ELR (cell line): ENCODE results near the gene SLC7A14.

ENCODE experiments used
- DNase-seq: peaks from one replicate; pipeline ENCODE4 v3.0.0-alpha.2; 2015; ENCODE audit warnings: low read depth

SLC7A14 gene

DNA sequence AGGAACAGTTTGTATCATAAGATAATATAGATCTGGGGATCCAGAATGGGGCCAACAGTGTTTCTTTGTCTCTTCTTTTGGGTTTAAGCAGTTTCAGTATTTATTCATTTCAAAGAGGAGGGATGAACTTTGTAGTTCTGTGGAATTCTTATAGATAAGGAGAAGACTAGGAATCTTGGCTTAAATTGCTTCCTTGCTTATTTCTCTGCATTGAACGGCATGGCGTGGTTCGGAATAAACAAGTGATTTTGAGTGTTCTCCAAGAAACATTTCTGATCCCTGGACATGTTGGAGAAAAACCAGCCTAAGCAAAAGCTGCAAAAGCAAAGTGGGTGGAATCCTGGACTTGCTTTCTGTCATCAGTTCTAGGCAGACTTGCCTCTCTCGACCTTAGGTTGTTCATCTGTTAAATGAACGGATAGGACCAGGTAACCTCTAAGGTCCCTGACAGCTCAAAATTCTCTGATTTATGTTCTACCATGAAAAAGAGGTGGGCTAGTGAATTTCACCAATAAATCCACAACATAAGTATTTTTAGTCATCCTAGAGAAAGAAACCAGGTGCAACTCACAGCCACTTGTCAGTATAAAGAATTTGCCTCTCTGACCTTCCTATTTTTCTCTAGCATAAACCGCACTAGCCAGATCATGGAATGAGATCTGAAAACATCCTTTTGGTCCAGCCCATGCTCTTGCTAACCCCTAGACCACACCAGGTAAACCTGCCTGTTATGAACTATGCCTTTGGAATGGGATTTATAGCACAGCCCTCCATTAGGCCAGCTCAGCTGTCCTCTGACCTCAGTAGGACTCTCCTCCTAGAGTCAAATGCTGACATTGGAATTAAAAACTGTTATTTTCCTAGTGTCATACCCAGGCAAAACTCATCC, 88.4 kb downstream of the SLC7A14 start:
- no peak for DNase-seq

DNA sequence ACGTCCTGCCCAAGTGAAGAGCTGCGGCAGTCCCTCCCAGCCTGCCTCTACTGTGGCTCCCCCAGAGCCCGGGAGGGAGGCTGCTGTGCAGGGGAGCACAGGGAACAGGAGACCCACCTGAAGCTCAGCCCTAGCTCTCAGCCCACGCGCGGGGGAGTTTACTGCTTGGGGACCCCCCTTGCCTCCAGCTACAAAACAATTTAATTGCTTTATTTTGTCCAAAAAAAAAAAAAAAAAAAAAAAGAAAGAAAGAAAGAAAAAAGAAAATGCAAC, 89.1 kb downstream of the SLC7A14 start:
- DNase-seq, result no peak

DNA sequence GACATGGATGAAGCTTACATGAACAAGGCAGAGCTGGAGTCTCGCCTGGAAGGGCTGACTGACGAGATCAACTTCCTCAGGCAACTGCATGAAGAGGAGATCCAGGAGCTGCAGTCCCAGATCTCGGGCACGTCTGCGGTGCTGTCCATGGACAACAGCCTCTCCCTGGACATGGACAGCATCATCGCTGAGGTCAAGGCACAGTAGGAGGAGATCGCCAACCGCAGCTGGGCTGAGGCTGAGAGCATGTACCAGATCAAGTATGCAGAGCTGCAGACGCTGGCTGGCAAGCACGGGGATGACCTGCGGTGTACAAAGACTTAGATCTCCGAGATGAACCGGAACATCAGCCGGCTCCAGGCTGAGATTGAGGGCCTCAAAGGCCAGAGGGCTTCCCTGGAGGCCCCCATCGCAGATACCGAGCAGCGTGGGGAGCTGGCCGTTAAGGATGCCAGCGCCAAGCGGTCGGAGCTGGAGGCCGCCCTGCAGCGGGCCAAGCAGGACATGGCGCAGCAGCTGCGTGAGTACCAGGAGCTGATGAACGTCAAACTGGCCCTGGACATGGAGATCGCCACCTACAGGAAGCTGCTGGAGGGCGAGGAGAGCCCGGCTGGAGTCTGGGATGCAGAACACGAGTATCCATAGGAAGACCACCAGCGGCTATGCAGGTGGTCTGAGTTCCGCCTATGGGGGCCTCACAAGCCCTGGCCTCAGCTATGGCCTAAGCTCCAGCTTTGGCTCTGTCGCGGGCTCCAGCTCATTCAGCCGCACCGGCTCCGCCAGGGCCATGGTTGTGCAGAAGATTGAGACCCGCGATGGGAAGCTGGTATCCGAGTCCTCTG, 89.6 kb downstream of the SLC7A14 start:
- no peak for DNase-seq

DNA sequence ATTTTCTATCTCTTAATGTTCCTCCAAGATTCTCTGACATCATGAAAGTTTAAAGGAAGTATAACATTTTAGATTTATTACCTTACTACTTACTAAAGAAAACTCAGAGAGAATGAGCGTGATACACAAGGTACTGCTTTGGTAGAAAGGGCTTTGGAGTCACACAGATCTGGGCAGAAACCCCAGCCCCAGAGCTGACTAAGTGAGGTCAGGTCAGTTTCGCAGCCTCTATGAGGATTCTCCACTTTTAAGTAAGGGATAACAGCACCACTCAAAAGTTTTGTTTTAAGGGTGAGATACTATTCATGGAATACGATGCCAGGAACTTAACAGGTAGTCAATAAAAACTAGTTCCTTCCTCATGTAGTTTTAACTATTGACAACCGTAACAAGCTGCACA, 91.1 kb downstream of the SLC7A14 start:
- DNase-seq, result no peak

DNA sequence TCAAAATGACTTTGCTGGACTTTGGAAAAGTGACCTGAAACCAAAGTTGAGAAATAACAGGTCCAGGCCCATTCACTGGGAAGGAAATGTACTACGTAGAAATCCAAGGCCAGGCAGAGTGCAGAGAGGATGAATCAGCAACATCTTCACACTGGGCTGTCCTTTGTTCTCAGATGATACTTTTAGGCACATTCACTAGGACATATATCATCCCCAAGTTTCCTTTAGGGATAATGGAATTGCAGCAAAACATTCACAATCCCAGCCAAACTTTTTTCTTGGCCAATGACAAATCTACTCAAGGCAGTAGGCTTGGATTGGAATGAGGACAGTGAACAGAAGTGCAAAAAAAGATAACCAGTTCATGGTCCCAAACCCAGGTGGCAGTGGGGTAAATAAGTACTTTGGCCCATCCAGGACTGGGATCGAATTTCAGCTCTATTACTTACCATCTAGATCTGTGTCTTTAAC, 92.1 kb downstream of the SLC7A14 start:
- no peak for DNase-seq

DNA sequence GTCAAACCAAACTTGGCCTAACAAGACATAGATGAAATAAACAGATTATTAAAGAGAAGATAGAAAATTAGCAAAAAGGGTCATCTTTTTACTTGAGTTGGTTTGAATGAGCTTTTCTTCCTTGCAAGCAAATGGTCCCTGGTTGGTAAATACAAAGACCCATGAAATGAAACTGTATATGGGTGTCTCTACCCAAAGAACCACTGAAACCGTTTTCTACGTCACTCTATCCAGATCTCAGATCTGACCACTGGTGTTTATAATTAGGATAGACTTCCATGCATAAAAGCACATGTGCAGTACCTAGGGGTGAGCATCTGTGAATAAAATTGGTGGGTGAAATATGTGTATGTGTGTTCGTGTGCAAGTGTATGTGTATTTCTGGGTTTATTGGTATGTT, 94.0 kb downstream of the SLC7A14 start:
- DNase-seq, result no peak

DNA sequence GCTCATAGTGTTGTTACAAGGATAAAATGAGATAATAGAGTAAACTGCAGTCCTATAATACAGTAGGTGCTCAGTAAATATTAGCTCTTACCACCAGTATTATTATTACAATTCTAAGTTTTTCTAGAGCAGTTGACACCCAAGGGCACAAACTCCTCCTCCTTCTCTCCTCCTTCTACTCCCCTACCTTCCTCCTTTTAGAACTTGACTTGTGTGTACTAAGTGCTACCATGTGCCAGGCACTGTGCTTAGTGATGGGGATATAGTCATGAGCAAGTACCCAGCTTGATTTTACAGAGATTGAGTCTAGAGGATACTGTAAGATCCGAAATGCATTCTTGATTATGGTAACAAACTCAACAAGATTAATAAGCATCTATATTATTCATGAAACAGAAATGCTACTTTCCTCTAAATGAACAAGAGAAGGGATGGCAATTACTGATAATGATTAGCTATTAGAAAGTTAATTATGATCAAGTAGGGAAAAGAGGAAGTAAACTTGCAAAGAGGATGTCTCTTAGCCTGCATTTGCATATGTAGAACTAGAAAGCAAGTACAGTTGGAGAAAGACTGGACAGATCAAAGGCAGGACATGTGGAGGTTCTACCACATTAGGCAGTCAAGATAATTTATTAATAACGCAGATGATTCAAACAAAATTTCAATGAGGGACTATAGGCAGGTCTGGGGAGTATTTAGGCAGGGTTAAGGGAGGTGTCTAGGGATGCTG, 94.9 kb downstream of the SLC7A14 start:
- DNase-seq, result no peak

DNA sequence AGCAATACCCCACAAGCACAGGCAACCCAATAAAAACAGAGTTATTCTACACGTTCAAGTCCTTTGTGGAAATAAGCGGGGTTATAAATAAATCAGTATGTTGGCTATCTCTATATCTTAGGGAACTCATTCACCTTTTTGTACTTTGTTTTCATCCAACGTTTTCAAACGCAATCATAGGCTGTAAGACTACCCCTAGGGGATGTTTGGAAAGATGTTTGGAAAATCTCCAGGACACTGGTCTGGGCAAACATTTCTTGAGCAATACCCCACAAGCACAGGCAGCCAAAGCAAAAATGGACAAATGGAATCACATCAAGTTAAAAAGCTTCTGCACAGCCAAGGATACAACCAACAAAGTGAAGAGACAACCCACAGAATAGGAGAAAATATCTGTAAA, 97.1 kb downstream of the SLC7A14 start:
- peak; percentile 28 for DNase-seq

DNA sequence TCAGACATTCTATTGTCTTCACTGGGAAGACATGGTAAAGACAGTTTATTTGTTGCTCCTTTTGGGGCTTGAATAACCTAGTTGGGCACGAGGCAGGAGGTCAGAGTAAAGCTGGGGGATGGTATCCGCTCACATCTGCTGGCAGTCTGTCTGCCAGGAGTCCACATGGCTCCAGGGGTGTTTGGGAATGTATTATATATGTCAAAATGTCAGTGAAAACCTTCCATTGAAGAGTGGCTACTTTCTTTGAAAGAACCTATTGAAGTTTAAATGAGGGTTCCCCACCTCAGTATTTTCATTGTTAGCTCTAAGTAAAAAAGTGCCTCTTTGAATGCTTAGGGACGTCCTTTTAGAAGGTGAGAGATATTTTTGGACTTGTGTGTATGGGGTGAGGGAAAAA, 98.8 kb downstream of the SLC7A14 start:
- DNase-seq, result no peak

DNA sequence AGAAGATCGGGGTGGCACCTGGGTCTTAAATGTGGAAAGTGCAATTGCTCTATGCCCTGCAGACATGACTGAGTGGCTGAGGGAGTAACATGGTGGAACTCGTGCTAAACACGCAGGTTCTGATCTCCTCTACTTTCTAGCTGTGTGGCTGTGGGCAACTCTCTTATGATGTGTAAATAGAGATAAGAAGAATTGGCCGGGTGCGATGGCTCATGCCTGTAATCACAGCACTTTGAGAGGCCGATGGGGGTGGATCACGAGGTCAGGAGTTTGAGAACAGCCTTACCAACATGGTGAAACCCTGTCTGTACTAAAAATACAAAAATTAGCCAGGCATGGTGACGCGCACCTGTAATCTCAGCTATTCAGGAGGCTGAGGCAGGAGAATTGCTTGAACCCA, 99.5 kb downstream of the SLC7A14 start:
- no peak for DNase-seq

DNA sequence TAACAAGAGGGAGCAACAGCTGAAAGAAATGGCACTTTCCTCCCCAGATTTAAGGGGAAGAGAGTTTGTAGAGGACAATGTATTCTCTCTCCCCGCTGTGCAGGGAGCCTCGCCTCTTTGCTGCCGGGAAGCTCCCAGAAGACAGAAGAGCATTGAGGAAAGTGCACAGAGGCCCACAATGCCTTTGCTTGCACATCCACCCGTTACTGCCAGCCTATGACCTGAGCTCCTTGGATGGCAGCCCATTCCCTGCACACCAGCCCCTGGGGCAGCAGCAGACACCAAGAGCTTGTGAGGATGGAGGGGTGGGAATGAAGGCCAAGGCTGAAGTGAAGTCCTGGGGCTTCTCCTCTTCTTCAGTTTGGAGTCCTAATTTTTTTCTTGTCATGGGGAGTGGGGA, 100.2 kb downstream of the SLC7A14 start:
- no peak for DNase-seq

DNA sequence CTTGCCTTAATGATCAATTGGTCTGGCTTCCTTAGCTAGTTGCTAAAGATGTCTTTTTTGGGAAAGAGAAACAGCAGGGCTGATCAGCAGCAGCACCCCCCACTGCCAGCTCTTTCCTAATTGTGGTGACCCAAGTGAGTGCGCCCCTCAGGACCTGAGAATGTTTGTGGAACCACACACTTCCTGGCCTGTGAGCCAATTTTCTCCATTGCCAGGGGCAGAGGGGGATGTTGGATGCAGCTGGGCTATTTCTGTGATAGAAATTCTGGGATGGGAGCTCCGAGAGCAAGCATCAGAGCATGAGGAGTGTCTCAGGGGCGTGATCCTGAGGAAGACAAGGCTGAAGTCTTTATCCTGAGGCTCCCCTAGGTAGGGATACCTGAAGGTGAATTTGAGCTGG, 100.6 kb downstream of the SLC7A14 start:
- DNase-seq, result no peak

DNA sequence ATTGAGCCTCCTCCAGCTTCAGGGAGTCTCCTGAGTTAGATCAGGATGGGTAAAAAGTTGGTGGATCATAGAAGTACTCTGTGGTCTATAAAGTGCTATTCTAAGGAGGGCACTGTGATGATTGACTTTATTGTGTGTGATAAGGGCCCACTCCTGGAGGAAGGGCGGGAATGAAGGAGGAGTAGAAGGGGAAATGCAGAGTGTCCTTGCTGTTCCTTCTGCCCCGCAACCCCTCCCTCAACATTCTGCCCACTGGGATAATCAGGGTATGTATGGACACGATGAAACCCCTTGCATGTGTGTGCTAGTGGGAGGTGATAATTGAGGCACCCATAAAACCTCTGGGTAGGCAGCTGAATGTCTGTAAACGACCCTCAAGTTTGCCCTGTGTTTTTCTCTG, 101.0 kb downstream of the SLC7A14 start:
- no peak for DNase-seq

DNA sequence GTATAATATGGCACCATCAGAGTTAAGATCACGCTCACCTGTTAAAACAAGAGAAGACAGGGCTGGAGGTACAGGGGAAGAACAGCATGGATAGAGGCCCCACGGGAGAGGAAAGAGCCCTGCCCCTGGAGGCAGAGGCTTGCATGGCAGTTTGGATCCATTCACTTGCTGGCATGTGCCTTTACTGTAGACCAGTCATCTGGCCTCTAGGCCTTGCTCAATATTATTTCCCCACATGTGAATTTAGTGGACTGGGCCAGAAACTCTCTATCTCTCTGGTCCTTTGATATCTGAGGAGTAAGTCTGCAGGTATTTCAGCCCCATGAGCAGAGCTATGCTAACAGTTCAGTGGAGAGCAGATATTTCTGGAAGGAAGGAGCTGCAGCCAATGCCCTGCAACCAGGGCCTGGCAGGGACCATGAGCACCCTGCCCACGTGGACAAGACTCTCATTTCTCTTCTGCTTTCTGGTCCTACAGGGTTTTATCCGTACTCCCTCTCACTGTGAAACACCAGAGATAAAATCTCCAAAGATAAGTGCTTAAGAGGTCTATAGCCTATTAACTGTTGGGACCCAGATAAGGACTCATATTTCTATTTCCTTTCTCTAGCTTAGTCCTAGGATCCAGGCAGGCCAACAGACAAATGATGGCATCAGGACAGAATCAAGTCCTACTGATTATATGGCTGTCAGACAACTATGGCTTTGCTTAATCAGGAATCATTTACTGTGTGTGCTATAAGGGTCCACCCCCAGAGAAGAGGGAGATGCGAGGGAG, 102.2 kb downstream of the SLC7A14 start:
- peak; percentile 13 for DNase-seq

DNA sequence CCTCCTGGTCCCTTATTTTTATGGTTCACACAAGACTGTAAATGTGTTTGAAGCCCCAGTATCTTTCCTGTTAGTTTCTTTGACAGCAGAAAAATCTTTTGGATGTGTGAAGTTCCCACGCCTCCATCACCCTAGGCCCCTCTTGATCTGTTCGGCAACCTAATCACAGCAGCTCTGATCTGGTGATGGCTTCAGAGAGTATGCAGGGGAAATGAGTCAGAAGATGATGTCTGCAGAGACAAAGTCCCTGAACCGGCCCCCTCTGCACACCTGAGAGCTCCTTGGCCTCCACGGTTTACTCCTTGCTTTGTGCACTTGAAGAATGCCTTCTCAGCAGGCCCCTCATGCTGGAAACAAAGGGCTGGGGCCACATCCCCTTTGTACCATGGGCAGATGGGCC, 103.7 kb downstream of the SLC7A14 start:
- DNase-seq, result peak; percentile 11

DNA sequence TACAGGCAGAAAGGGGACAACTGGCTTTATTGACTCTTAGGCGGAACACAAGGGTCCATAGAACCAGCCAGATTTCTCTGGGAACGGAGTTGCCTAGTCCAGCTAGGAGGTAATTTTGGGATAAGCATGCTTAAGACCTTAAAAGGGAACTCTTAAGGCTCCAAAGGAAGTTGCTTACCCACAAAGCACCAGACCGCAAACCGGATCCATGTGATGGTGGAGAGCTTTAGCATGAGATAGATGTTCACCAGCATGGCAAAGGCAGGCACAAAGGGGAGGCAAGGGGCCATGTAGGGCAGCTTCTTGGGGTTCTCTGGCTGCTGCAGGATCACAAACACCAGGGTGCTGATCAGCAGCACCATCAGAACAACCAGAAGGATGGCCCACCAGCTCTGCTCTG, 105.8 kb downstream of the SLC7A14 start:
- no peak for DNase-seq

DNA sequence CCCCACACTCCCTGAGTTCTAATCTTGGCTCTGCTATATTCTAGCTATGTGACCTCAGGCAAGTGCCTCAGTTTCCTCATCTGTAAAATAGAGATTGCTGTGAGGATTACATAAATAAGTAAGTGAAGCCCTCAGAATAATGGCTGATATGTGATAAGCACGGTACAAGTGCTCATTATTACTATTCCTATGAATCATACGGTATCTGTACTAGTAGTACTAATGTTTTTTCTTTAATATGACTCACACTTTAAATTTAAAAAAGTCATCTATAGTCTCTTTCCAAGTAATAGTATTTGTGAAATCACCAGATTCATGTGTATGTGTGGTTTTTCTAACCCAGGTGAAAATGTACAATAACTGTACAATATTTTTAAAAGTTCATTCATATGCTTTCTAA, 108.5 kb downstream of the SLC7A14 start:
- peak; percentile 70 for DNase-seq

DNA sequence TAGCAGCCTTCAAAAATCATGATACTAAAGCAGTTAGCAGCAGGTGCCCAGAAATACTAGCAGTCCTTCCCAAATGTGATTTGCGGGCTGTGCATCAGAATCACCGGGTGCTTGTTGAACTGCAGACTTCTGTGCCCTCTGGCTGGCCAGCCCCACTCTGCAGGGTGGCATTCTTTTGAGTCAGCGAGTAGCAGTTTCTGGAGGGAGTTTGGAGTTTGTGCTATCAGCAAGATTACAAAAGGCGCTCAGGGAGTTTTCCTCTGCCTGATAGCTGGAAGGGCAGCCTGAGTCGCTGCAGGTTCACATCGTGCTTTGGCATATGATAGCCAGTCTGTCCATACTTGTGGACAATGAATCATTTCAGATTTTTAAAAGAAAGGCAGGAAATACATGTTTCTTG, 109.6 kb downstream of the SLC7A14 start:
- peak; percentile 26 for DNase-seq

DNA sequence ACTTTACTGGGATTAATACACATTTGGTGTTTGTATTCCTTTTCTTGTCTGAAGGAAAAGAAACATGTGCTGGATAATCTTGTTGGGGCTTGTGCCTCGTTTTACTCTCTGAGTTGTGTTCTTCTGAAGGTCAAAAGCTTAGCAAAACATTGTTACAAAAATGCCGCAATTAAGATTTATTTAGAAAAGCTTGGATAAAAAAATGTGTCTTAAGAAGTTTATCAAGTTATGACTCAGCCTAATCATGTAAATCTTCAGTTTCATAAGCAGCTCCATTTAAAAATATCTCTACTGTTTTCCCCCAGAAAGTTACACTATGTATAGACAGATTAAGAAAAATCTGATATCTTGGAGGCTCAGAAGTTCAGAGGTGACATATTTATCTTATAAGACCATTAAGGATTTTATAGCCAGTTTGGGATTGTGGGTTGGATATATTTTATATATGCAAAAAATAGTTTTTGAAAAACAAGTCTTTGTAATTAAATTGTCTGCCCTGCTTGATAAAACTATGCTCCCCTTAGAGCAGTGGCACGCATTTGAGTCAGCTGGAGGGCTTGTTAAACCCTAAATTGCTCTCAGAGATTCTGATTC, 110.7 kb downstream of the SLC7A14 start:
- DNase-seq, result no peak

DNA sequence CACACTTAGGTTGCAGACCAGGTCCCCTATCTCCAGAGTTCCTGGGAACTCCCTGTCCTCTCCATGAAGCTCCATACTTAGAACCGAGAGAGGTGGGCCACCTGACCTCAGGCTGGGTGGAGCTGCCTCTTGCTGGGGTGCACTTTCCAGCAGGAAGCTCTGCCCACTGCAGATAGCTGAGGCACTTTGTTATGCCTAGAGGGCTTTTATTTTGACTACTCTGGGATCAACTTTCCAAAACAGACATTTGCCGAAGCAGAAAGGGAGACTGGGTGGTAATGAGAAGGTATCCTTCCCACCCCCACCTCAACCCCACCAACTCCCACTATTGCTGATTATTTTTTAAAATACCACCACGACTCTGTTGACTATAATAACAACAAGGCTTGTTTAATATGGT, 112.5 kb downstream of the SLC7A14 start:
- no peak for DNase-seq

DNA sequence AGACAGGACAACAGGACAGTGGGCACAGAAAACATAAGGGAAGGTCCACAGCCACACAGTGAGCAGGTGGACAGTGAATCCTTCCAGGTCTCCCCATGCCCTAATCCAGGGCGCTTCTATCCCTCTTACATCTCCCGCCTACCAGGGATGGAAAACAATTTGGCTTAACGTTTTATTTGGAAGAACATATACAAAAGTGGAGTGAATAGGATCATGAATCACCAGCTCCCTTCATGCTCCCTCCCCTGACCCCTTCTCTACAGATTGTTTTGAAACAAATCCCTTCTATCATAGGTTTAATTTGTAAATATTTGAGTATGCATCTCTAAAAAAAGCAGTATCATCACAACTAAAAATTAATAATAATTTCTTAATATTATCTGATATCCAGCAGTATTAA, 114.7 kb downstream of the SLC7A14 start:
- no peak for DNase-seq
